ENCODE data around the gene C9orf72. TPM values are rescaled to one million over a fixed set of nuclear protein-coding genes. Genes with fewer than 3 reads are reported as not detected.

The C9orf72 gene
- total and polyA plus RNA-seq, 2 of the 8 experiments (the other 6 are each of a cell fraction or from before 2014, with no cell fraction given) = 7.2 to 17.5 TPM

DNA sequence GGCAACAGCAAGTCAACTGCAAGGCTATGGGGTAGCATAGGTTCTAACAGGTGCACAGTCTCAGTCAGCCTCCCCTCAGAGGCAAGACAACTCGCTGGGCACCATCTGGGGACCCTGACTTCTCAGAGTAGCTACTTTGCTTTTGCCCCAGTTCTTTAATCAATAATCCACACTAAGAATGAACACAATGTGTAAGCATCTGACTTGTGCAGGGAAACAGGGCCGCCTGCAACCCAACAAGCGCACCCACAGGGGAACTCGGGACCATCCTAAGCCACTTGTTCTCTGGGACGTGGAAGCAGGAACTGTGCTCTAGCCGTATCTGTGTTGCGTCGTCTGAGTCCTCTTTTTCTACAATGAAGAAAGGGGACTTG lies 45.6 kb downstream of the C9orf72 start:
- Histone ChIP-seq H2AK5ac (ENCODE audit: low read depth, low read length) (no peak overlapping the region), H2BK120ac (replicated peaks; ENCODE audit: low read depth, low read length) (no peak overlapping the region), H3K9ac (replicated peaks in 1 of 4; ENCODE audit: extremely low read depth in 1 of 4, low read depth in 3 of 4, low read length in 3 of 4) (peak overlapping the region in 3 of 4 experiments; percentile 15 to 68 (median 62); a peak in 6 of 7 replicates), H2BK20ac (ENCODE audit: low read length) (no peak overlapping the region), H3K4me2 (ENCODE audit: insufficient read depth in 1 of 2, low read depth in 2 of 2, low read length in 2 of 2) (peak overlapping the region; percentile 98), H2AFZ (ENCODE audit: low read length) (peak overlapping the region; percentile 43; the same call in 1 of the 2 replicates), H2BK5ac (ENCODE audit: low read depth, low read length) (no peak overlapping the region; the same call in 1 of the 2 replicates), H4K91ac (replicated peaks; ENCODE audit: insufficient read length, low read length) (peak overlapping the region; percentile 49), H4K8ac (ENCODE audit: extremely low read depth, insufficient read depth, low read length) (no peak overlapping the region), H3K4me3 (ENCODE audit: extremely low read depth in 1 of 4, insufficient read depth in 2 of 4, low read depth in 3 of 4, low read length in 4 of 4) (peak overlapping the region; percentile 79 to 95 (median 86)), H3K4ac (replicated peaks; ENCODE audit: insufficient read length, low read depth, low read length) (no peak overlapping the region), H3K79me1 (ENCODE audit: low read depth, low read length) (no peaks in the 10 kb centered on the region; the same call in 1 of the 2 replicates), H3K4me1 (replicated peaks in 1 of 4; ENCODE audit: control insufficient read depth in 3 of 4, insufficient read depth in 4 of 4, low read length in 3 of 4) (peaks cover 2 to 11% (median 6%) of the 10 kb centered on the region in 4 experiments; a peak in 5 of 7 replicates), H3K79me2 (ENCODE audit: control insufficient read depth in 1 of 2, insufficient read depth in 2 of 2, low read length in 2 of 2) (peaks cover 0 to 4% of the 10 kb centered on the region in 2 experiments; a peak in 1 of 4 replicates), H3K9me3 (ENCODE audit: insufficient read depth in 2 of 2, low read depth in 1 of 2, low read length in 1 of 2) (no peaks in the 10 kb centered on the region), H3K36me3 (ENCODE audit: control insufficient read depth in 2 of 4, insufficient read depth in 4 of 4, low read length in 3 of 4) (no peaks in the 10 kb centered on the region), H2BK15ac (ENCODE audit: low read length) (peak overlapping the region; percentile 66; the same call in 1 of the 2 replicates), H3K14ac (ENCODE audit: insufficient read length) (no peak overlapping the region), H3K23ac (ENCODE audit: insufficient read length) (no peak overlapping the region), H3K27me3 (replicated peaks in 1 of 4; ENCODE audit: control insufficient read depth in 3 of 4, extremely low read depth in 1 of 4, insufficient read depth in 3 of 4, low read length in 3 of 4) (peaks cover 0 to 3% (median under 1%) of the 10 kb centered on the region in 4 experiments; a peak in 2 of 7 replicates), H3K27ac (ENCODE audit: low read depth, low read length) (no peak overlapping the region), H3K18ac (ENCODE audit: extremely low read depth, low read length) (peak overlapping the region; percentile 39; the same call in 1 of the 2 replicates), H4K20me1 (replicated peaks in 1 of 2; ENCODE audit: control insufficient read depth in 1 of 2, insufficient read depth in 2 of 2, low read length in 2 of 2) (no peaks in the 10 kb centered on the region), H4K5ac (ENCODE audit: insufficient read length, low read depth, low read length) (no peak overlapping the region), H3K56ac (replicated peaks; ENCODE audit: insufficient read length, low read depth, low read length) (no peak overlapping the region), H2BK12ac (ENCODE audit: low read depth, low read length) (no peak overlapping the region), H3K23me2 (ENCODE audit: low read depth, low read length) (peaks cover 14% of the 10 kb centered on the region; the same call in 1 of the 2 replicates)
- CTCF ChIA-PET (ENCODE audit: partially characterized antibody) = interaction anchor here (0.6 to 1.6 kb wide), 8 partner anchors 9 to 218 kb away, joined by 3 to 6 read pairs (median 4); no protein-coding TSS in a partner anchor
- POLR2A ChIA-PET (ENCODE audit: partially characterized antibody) = interaction anchor here (0.8 to 1.6 kb wide), 2 partner anchors 18 to 197 kb away, joined by 3 to 4 read pairs; no protein-coding TSS in a partner anchor
- DNase-seq (ENCODE audit: low read depth in 1 of 2, low spot score in 2 of 2) = no peak
- WGBS, 2 experiments (ENCODE audit: extremely low coverage in 1 of 2, insufficient coverage in 1 of 2, insufficient read length in 1 of 2, insufficient replicate concordance in 2 of 2, low coverage in 1 of 2, low lambda C conversion rate in 2 of 2, missing lambda C conversion rate in 1 of 2) = 15% methylated on average over 8 of the region's 8 CpGs; no CpG with 5 or more reads in 1 of the 2 experiments
- no peak for FAIRE-seq
- TF ChIP-seq YY1 (IDR thresholded peaks at IDR 0.05; ENCODE audit: low read depth, low read length) (no peak), CHD2 (IDR thresholded peaks at IDR 0.05; ENCODE audit: low read length) (no peak), TCF12 (IDR thresholded peaks at IDR 0.05; ENCODE audit: low read depth, low read length) (no peak), RNF2 (IDR thresholded peaks at IDR 0.05; ENCODE audit: borderline replicate concordance, low read depth, low read length, missing control alignments, poor library complexity, severe bottlenecking) (no peak), CEBPB (IDR thresholded peaks at IDR 0.05; ENCODE audit: low read depth, low read length) (no peak), BCL11A (IDR thresholded peaks at IDR 0.05; ENCODE audit: low read depth in 2 of 2, low read length in 2 of 2) (no peak), SRF (IDR thresholded peaks at IDR 0.05; ENCODE audit: low read depth, low read length) (no peak), TBP (IDR thresholded peaks at IDR 0.05; ENCODE audit: low read depth, low read length) (no peak), BACH1 (IDR thresholded peaks at IDR 0.05; ENCODE audit: low read length) (no peak), SP1 (IDR thresholded peaks at IDR 0.05; ENCODE audit: low read depth, low read length) (no peak), SP2 (IDR thresholded peaks at IDR 0.05; ENCODE audit: low read length) (no peak)
- TF ChIP-seq, protein P1, sequence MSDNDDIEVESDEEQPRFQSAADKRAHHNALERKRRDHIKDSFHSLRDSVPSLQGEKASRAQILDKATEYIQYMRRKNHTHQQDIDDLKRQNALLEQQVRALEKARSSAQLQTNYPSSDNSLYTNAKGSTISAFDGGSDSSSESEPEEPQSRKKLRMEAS (IDR thresholded peaks at IDR 0.05) = no peak
- TF ChIP-seq, protein P2, sequence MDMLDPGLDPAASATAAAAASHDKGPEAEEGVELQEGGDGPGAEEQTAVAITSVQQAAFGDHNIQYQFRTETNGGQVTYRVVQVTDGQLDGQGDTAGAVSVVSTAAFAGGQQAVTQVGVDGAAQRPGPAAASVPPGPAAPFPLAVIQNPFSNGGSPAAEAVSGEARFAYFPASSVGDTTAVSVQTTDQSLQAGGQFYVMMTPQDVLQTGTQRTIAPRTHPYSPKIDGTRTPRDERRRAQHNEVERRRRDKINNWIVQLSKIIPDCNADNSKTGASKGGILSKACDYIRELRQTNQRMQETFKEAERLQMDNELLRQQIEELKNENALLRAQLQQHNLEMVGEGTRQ (IDR thresholded peaks at IDR 0.05; ENCODE audit: low read length) = no peak
